Smooth muscle cell of trachea (primary cell): Measurements from ENCODE around the gene BAD. TPM values are rescaled to one million over a fixed set of nuclear protein-coding genes. Genes with fewer than 3 reads are reported as not detected.

Experiments used
- total RNA-seq: library from RNA; depleted of rRNA; stranded (reverse); fragments of >200 nt; gene quantifications from 2 replicates; pipeline ENCODE4 v1.2.1, GENCODE V29; 2014

Gene BAD
- total RNA-seq: 80.6 and 85.5 TPM in 2 replicates

DNA sequence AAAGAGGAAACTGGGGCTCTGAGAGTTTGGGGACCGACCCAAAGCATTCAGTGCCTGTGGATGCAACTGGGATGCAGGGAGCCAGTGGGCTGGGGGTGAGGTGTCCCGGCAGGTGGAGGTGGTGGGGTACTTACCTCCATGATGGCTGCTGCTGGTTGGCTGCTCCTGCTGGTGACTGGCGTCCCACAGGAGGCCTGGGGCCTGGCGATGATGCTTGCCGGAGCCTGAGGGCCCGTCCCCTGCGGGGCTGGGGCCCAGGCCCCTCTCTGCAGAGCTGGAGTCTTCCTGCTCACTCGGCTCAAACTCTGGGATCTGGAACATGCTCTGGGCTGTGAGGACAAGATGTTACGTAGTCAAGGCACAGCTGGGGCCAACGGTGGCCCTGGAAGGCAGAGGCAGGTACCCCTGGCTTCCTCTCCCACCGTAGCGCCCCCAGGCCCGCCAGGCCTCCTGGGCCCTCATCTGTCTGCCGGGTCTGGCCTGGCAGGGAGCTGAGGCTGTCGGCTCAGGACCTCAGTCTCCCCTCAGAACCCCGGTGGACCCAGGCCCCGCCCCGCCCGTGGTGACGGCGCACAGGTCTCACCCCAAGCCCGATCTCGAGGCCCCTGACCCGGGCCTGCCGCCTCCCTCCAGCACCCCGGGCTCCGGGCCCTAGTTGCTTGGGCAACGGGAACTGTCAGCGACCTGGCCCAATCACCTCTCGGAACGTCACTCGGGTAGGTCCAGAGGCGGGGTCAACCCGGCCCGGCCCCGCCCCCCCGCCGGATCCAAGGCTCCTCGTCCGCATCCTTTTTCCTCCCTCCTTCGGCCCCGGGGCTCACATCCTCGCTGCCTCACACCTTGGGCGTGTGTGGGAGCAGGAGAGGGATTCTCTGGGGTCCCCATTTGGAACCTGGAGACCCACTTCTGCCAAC is at the start of gene BAD:
Gene BAD (minus strand): TSS at position 618 of the 914 bp plus-strand sequence. CDS start 297 bp downstream, at position 321.

DNA sequence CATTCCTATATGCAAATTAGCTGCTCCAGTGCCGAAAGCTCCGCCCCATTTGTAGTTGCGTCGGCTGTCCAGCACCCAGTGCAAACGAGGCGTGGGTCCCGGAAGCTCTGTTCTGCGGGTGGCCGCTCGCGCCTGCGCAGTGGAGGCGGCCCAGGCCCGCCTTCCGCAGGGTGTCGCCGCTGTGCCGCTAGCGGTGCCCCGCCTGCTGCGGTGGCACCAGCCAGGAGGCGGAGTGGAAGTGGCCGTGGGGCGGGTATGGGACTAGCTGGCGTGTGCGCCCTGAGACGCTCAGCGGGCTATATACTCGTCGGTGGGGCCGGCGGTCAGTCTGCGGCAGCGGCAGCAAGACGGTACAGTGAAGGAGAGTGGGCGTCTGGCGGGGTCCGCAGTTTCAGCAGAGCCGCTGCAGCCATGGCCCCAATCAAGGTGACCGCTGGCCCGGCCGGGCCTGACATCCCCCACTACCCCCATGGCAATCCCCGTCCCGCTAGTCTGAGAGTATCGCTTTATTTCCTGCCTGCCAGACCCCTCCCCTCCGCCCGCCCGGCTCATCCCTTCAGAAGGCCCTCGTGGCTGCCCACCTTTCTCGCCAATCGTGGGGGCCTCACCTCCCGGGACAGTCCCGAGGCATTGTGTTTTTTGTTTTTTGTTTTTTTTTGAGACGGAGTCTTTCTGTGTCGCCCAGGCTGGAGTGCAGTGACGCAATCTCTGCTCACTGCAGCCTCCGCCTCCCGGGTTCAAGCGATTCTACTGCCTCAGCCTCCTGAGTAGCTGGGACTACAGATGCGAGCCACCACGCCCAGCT is 33.7 kb upstream of the BAD start, which contains the start of gene PRDX5:
Gene PRDX5 (plus strand): TSS at position 161 of the 805 bp plus-strand sequence. CDS start 95 bp downstream, at position 256.

DNA sequence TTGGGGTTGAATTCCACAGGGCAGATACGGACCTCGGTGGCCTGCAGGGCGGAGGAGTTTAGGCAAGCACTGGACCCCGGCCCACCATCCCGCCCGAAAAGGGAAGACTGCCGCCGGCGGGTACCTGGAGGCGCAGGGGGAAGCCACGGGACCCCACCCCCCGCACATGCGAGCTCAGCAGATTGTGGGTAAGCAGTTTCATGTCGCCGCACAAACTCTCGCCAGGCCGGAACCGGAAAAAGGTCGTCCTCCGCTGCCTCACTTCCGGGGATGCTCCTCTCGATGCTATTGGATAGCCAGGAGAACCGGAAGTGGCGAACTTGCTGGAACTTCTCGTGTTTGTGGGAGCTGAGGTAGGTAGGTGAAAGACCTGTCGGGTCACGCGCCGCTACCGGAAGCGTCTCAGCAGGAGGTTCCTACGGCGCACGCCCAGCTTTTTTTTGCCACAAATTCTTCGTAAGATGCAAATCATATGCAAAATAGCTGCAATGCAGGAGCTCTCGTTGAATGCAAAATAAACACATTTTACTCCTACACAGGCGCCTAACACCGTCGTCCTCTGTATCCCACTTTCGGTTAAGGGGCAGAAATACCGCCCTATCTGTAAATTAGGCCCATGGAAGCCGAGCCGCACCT is 33.0 kb upstream of the BAD start, which contains the start of gene TRMT112:
Gene TRMT112 (minus strand): TSS at position 235 of the 636 bp plus-strand sequence. CDS start 33 bp downstream, at position 202.

DNA sequence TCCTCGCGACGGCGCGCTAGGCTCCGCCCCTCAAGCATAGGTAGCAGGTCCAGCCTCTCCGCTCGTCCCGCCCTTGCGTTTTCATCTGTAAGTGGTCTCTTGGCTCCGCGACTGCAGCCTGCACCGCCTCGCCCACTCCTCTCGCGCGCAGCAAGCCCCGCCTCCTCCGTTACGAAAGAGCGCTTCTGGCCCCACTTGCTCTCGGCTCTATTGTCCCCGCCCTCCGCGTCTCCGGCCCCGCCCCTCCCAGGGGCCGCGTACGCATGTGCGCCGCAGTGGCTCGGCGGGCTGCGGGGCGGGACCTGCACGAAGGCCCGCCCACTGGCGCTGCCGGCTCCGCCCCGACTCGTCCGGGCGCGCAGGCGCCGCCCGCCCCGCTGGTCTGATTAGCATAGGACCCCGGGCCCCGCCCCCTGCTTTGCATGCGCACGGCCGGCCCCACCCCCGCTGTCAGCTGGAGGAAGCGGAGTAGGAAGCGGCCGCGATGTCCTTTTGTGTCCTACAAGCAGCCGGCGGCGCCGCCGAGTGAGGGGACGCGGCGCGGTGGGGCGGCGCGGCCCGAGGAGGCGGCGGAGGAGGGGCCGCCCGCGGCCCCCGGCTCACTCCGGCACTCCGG is 20.7 kb upstream of the BAD start, which contains the start of gene ESRRA:
Gene ESRRA (plus strand): TSS at position 450 of the 616 bp plus-strand sequence. CDS start 1,656 bp downstream, outside the sequence.

DNA sequence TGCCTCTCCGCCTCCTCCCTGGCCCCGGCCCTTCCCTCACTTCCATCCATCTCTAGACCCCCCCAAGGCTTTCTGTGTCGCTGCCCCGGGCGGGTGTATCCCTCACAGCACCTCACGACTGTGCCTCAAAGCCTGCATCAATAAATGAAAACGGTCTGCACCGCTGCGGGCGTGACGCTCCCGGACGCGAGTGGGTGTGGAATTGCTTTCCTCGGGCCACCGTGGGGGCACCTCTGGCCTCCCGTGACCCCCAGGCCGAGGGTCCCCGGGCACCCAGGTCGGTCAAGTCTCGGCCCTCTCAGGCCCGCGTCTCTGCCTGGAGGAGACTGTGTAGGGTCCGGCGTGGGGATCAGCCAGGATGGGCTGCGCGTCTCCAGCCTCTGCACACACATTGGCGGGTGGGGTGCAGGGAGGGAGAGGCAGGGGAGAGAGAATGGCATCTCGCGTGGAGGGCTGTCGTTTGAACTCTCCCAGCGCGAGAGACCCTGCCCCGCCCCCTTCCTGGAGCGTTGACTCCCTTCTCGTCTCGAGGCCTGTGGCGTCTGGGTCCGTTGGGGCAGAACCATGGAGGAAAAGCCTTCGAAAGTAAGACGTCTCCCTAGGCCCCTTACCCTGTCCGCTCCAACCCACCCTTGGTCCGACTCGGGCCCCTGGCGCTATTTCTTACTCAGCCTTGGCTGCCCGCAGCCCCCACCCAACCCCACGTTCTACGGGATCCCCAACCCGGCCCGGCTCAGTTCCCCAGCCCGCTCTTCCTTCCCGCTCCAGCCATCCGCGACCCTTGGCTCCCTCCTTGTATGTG is 15.6 kb upstream of the BAD start, which contains the start of gene CATSPERZ:
Gene CATSPERZ (plus strand): TSS at position 512 of the 802 bp plus-strand sequence. CDS start 53 bp downstream, at position 565.

DNA sequence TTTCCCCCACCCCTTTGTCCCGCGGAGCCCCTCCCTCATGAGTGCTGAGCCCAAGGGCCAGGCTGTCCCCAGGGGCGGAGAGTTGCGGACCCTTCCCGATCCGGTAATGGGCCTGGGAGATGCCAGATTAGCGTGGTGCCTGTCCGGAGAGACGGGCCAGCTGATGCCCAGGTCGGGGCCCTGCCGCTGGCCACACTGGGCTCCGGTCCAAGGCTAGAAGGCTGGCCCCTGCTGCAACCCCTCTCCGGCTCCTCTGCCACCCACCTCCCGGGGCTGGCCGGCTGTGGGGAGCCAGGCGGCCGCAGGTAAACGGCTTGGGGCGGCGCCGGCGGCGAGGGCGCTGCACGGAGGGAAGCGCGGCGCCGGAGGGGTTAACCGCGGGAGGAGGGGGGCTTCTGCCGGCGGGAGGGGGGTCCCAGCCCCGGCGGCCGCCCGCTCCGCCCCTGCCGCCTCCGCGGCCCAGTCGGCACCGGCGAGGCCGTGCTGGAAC is 6.8 kb upstream of the BAD start, which contains the start of gene KCNK4:
Gene KCNK4 (plus strand): TSS at position 41 of the 490 bp plus-strand sequence. CDS start 1,717 bp downstream, outside the sequence.

DNA sequence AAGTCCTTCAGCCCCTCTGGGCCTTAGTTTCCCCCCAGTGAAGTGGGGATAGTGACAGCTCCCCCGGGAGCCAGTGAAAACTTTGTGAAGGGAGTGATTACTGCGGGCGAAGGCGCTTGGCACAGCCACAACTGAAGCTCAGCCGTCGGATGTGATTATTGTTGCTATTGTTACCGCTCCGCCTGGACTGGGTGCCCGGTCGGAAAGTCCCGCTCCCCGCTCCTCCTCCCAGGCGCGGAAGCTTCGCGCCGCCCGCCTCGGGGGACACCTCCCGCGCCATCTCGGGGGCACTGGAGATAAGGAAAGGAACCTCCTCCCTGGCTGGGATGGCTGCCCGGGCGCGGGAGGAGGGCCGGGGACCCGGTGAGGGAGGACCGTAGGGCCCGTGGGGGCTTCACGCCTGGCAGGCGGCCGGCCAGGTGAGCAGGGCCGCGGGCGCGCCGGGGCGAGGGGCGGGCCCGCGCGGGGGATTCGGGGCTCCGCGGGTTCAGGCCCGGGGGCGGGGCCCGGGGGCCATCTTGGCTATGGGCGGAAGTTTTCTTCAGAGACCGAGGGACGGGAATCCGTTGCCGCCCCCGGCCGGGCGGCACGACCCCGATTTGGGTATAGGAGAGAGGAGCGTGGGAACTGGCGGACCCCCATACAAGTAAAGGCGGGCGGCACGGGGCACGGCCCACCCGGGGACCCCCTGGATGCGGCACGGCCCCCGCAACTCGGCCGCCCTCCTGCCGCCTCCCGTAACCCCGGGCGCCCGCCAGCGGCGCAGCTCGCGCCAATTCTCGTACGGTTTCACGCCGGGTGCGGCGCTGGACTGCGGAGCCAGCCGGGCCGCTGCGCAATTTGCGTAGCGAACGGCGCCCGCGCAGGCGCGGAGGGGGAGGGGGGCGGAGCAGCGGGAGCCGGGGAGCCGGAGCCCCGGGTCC is 758 bp upstream of the BAD start, which contains the start of gene GPR137:
Gene GPR137 (plus strand): TSS at position 887 of the 923 bp plus-strand sequence. CDS start 677 bp downstream, outside the sequence.

DNA sequence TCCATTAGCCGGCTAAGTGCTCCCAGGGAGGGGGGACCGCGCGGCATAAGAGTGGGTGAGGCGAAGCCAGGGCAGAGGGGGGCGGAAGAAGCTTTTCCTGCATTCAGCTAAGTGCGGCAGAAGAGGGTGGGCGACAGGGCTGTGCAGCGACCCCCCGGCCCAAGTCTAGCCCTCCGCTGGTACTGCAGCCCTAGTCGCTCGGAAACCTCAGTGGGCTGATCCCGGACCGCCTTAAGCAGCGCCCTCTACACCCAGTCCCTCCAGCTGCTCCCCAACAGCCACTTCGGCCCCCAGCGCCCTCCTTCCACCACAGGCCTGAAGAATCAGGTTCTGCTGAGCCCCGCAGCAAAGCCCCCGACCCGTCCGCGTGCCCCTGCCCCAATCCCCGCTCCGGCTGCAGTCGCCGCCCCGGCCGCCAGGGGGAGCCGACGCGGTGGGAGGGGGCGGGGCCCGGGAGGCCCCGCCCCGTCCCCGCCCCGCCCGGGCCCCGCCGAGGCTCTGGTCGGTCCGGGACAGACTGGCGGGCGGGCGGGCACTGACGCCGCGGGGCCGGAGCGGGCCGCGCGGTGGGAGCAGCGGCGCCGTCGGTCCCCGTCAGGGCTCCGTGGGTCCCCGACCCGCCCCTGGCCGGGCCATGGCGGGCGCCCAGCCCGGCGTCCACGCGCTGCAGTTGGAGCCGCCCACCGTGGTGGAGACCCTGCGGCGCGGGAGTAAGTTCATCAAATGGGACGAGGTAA is 33.3 kb downstream of the BAD start, which contains the start of gene PLCB3:
Gene PLCB3 (plus strand): TSS at position 515 of the 737 bp plus-strand sequence. CDS start 120 bp downstream, at position 635.

DNA sequence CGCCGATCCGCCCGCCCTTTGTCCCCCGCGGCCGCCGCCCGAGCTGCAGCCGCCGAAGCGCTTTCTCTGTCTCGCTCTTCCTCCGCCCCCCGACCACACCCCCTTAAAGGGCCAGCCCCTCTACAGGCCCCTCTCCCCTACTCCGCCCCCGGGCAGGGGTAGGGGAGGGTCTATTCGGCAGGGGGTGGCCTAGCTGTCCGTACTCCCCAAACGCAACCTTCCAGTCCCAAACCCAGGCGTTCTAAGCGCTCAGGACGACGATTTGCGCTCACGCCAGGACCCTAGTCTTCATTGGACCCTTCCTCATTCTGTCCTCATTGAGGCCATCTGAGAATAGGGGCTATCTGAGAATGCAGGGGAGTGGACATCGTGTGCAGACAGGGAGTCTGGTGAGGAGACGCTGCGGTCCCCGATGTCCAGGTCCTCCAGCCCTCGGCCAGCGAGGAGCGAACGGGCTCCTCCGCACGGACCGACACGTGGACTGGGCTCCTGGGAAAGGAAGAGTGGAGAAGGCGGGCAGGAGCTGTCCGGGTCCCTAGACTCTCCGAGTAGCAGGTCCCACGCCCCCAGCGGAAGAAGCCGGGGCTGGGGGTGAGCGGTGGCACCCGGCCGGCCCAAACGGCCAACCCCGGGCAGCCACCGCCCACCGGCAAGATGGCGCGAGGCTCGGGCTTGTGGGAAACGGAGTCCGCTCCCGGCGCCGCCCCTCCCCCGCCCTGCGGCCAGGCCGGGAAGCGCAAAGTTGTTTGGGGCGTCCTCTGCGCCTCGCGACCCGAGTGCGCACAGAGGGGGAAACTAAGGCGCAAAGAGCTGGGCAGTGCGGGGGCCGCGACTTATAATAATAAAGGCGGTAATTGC is 37.4 kb downstream of the BAD start, which contains the start of gene PPP1R14B:
Gene PPP1R14B (minus strand): TSS at position 73 of the 858 bp plus-strand sequence. CDS start 270 bp downstream, outside the sequence.

DNA sequence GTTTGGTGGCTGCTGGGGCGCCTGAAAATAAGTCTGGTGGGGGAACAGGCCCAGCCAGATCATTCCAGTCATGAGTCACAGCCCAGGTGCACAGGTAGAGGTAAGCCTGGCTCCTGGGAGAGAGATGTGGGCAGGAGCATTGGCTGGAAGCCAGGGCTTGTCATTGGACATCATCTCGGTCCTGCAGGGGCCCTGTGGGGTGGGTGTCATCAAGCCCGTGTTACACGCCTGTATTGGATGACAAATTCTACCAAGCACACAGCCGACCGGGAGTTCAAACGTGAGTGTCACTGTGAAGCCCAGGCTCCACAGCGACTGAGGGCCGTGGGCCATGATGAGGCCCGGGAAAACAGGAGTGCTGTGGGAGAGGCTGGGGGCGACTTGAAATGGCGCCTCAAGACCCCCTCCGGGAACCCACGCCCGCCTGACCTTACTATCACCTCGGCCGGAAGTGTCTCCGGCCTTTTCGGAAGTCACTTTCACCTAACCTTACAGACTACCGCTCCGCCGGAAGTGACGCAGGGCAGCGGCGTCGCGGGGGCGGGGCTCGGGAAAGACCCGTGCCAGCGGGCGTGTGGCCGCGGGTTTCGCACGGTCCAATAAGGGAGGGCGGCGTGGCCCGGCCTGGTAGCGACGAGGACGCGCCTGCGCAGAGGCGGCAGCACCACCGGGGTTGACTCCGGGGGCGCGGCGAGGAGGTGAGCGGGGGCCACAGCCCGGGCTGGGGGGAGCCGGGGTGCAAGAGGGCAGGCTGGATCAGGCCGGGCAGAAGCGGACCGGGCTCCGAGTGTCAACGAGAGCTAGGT is 43.8 kb downstream of the BAD start, which contains the start of gene FKBP2:
Gene FKBP2 (plus strand): TSS at position 661 of the 806 bp plus-strand sequence. CDS start 1,293 bp downstream, outside the sequence.

DNA sequence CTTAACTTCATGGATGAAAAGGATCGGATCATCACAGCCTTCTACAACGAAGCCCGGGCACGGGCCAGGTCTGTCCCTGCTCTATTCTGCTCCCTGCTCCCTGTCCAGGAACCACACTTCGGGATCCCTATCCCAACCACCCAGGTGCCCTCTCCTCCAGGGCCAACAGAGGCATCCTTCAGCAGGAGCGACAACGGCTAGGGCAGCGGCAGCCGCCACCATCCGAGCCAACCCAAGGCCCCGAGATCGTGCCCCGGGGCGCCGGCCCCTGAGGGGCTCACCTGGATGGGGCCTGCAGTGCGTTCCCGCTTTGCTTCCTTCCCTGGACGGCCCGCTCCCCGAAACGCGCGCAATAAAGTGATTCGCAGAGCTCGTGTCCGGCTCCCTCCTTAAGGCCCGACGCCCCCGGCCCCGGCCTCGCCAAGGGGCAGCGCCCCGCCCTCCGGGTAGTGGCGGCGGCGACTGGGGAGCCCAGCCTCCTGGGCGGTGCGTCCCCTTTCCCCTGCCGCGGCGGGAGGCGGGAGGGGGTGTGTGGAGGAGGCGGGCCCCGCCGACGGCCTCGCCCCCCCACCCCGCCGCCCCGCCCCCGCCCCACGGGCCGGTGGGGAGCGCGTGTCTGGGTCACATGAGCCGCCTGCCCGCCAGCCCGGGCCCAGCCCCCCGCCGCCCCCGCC is 50.4 kb downstream of the BAD start, which contains the start of gene VEGFB:
Gene VEGFB (plus strand): TSS at position 672 of the 674 bp plus-strand sequence. CDS start 250 bp downstream, outside the sequence.

DNA sequence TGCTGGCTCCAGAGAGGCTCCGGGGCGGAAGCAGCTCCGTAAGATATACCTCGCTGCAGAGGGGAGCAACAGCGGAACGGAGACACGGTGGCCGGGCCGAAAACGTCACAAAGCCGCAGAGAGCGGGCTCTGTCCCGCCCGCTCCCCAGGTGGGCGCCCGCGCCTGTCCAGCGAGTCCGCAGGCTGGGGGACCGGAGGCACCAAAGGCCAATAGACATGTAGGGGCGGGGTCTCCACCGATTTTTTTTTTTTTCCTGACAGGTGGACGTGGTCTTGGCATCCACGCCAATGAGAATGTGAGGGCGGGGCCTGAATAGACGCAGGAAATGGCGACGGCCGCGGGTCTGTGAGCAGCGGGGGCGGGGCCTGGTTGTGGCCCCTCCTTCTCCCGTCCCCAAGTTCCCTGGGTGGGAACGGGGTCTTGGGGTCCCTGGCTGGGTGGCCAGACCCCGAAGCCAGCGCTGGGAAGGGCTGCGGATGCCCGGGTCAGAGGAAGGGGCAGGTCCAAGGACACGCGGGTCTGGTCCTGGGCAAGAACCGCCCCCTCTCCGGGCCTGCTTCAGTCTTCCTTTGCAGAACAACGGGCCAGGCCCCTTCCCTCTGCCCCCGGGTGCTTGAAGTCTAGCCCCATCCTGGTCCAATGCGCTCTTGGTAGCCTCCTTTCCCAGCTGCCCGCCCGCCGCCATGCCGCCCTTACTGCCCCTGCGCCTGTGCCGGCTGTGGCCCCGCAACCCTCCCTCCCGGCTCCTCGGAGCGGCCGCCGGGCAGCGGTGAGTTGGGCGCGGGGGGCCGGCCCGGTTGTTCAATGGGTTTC is 54.1 kb downstream of the BAD start, which contains the start of gene DNAJC4:
Gene DNAJC4 (plus strand): TSS at position 378 of the 814 bp plus-strand sequence. CDS start 307 bp downstream, at position 685.

DNA sequence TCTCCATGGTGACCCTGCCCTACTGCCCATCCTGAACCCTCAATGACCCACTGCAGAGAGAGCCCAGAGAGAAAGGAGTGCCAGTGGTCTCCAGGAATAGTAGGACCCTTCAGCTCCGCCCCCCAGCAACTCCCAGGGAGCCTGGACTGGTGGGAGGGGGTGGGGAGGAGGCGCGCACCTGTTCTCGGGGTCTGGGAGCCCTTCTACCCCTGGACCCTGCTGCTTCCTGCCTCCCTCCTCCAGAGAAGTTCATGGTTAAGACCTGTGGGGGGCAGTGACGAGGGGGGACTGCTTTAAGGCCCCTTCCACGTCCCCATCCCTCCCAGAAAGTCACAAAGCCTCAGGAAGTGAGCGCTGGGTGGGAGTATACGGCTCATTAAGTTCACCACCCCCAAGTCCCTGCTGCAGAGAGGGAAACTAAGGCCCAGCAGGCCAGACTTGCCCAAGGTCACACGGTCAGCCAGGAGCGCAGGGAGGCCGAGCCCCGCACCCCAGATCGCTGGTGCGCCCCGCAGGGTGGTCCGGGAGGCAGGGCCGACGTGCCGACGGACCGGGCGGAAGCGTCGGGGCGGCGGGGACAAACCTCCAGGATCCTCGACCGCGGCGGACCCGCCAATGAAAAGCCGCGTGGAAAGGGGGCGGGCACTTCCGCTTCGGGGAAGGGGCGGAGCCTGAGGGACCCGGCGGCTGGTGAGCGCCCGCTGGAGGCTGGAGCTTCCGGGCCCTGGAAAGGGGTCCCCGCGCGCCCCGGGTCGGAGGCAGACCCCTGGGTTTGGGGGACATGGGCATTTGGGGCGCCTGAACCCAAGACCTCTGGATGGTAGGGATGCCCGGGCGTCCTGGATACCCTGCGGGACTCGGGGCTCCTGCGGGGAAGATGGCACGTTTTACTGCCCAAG is 58.6 kb downstream of the BAD start, which contains the start of the genes NUDT22 and TRPT1:
Gene NUDT22 (plus strand): TSS at position 667 of the 899 bp plus-strand sequence. CDS start 379 bp downstream, outside the sequence.
Gene TRPT1 (minus strand): TSS at position 579 of the 899 bp plus-strand sequence. CDS start 326 bp downstream, at position 253.

